HCT116 (cell line): Measurements from ENCODE around the gene NOSIP. TPM values are rescaled to one million over a fixed set of nuclear protein-coding genes. Genes with fewer than 3 reads are reported as not detected.

Source experiments
- ATAC-seq: fragments of 200-7000 bp; cut with Tn5 transposase; 2 replicates; pipeline ENCODE4 v1.9.1; 2020; ENCODE audit warnings: mild to moderate bottlenecking, moderate library complexity
- BruUV-seq: library from RNA; stranded (reverse); fragments of 400-500 nt; replicated peaks from 2 replicates; lab custom pipeline; 2021; lab: Mats Ljungman, UMichigan
- CTCF ChIA-PET: fragments of 300-600 bp; sonication (Branson Sonifier 250); formaldehyde crosslinking; loops from one replicate; lab custom pipeline; 2021; ENCODE audit warnings: antibody characterized with exemption; lab: Charles Lee
- POLR2A ChIA-PET: fragments of 300-600, 350-600 bp; sonication (Branson Sonifier 250); formaldehyde crosslinking; loops from one replicate; lab custom pipeline; 2021; ENCODE audit warnings: antibody characterized with exemption; lab: Charles Lee
- RAD21 ChIA-PET, 2 experiments: fragments of 300-600 bp; sonication (Branson Sonifier 250); formaldehyde crosslinking; loops; one replicate each; lab custom pipeline; 2023; ENCODE audit warnings: low total read pairs in 2 of 2; ENCODE audit not compliant: uncharacterized antibody in 2 of 2, unreplicated experiment in 2 of 2, low non-redundant PET in 1 of 2; lab: Charles Lee
- DNase-seq: peaks from one replicate; pipeline ENCODE4 v3.0.0-alpha.2; 2010; ENCODE audit warnings: low read depth, low spot score
- H2AFZ ChIP-seq: fragments of 200-600 bp; shearing (Covaris generic), sonication (generic); 2 replicates; pipeline ENCODE4 v1.6.1; 2017; ENCODE audit warnings: low read depth, mixed run types, mixed read lengths, antibody characterized with exemption, low read length; ENCODE audit not compliant: poor library complexity, severe bottlenecking
- H3K27ac ChIP-seq: 2 replicates; pipeline ENCODE4 v1.5.1; 2012; ENCODE audit warnings: low read depth, low read length
- H3K27me3 ChIP-seq: fragments of 200-600 bp; sonication (generic); 2 replicates; pipeline ENCODE4 v1.6.1; 2016; ENCODE audit warnings: mixed run types, low read length, mixed read lengths; ENCODE audit not compliant: insufficient read depth
- H3K36me3 ChIP-seq, 2 experiments: fragments of 200-500 bp in 1 of 2; fragments of 200-600 bp in 1 of 2; sonication (Bioruptor generic) in 1 of 2; sonication (generic) in 1 of 2; 2 replicates each; pipeline versions ENCODE4 v1.5.1 to v1.6.1; 2014 to 2016; ENCODE audit warnings: low read length in 2 of 2, inconsistent platforms in 1 of 2, mixed read lengths in 1 of 2, mixed run types in 1 of 2; ENCODE audit not compliant: insufficient read depth in 2 of 2, control insufficient read depth in 1 of 2
- H3K4me1 ChIP-seq, 2 experiments: fragments of 200-600 bp in 1 of 2; sonication (generic) in 1 of 2; 2 replicates each; pipeline versions ENCODE4 v1.5.1 to v1.6.1; 2012 to 2017; ENCODE audit warnings: low read length in 2 of 2, inconsistent platforms in 1 of 2, mild to moderate bottlenecking in 1 of 2, mixed read lengths in 1 of 2, mixed run types in 1 of 2, moderate library complexity in 1 of 2; ENCODE audit not compliant: insufficient read depth in 2 of 2, control insufficient read depth in 1 of 2
- H3K4me2 ChIP-seq: fragments of 200-600 bp; sonication (generic); 2 replicates; pipeline ENCODE4 v1.6.1; 2017; ENCODE audit warnings: mixed run types, low read length, mixed read lengths
- H3K4me3 ChIP-seq, 2 experiments: fragments of 200-600 bp in 1 of 2; sonication (generic) in 1 of 2; replicated peaks in 1 of 2; 2 replicates each; pipeline ENCODE4 v1.5.1; 2011 to 2016; ENCODE audit warnings: low read length in 2 of 2, control low read depth in 1 of 2, low read depth in 1 of 2, mild to moderate bottlenecking in 1 of 2, mixed read lengths in 1 of 2, mixed run types in 1 of 2
- H3K79me2 ChIP-seq: fragments of 200-600 bp; sonication (generic); 2 replicates; pipeline ENCODE4 v1.6.1; 2017; ENCODE audit warnings: mild to moderate bottlenecking, mixed run types, low read length, moderate library complexity, mixed read lengths; ENCODE audit not compliant: insufficient read depth
- H3K9ac ChIP-seq: fragments of 200-600 bp; sonication (generic); 2 replicates; pipeline ENCODE4 v1.6.1; 2016; ENCODE audit warnings: low read length, mixed read lengths
- H3K9me2 ChIP-seq: fragments of 200-600 bp; sonication (generic), shearing (Covaris generic); 2 replicates; pipeline ENCODE4 v1.6.1; 2017; ENCODE audit warnings: mixed run types, mild to moderate bottlenecking, moderate library complexity; ENCODE audit not compliant: insufficient read depth
- H3K9me3 ChIP-seq, 2 experiments: fragments of 200-500 bp in 1 of 2; fragments of 200-600 bp in 1 of 2; sonication (Bioruptor generic) in 1 of 2; sonication (generic) in 1 of 2; 2 replicates each; pipeline ENCODE4 v1.6.1; 2014 to 2017; ENCODE audit warnings: low read length in 2 of 2, mixed read lengths in 2 of 2, inconsistent platforms in 1 of 2, low read depth in 1 of 2, mild to moderate bottlenecking in 1 of 2, mixed run types in 1 of 2, moderate library complexity in 1 of 2; ENCODE audit not compliant: control insufficient read depth in 1 of 2, insufficient read depth in 1 of 2
- H4K20me1 ChIP-seq: fragments of 200-600 bp; sonication (generic), shearing (Covaris generic); 2 replicates; pipeline ENCODE4 v1.6.1; 2017; ENCODE audit warnings: mixed run types, mild to moderate bottlenecking, moderate library complexity; ENCODE audit not compliant: insufficient read depth
- CBX3 ChIP-seq: IDR thresholded peaks from 2 replicates; pipeline ENCODE4 v1.6.1; 2012; ENCODE audit warnings: low read depth
- CEBPB ChIP-seq: IDR thresholded peaks from 2 replicates; pipeline ENCODE4 v1.6.1; 2012; ENCODE audit warnings: low read depth
- ELF1 ChIP-seq: IDR thresholded peaks from 2 replicates; pipeline ENCODE4 v1.6.1; 2012; ENCODE audit warnings: low read depth, borderline replicate concordance
- EZH2 ChIP-seq: fragments of 200-600 bp; sonication (generic); IDR thresholded peaks from 2 replicates; pipeline ENCODE4 v1.6.1; 2017; ENCODE audit warnings: antibody characterized with exemption, mixed run types
- FOSL1 ChIP-seq: IDR thresholded peaks from 2 replicates; pipeline ENCODE4 v1.6.1; 2012; ENCODE audit warnings: low read depth
- JUND ChIP-seq: IDR thresholded peaks from 2 replicates; pipeline ENCODE4 v1.6.1; 2012
- MAX ChIP-seq: IDR thresholded peaks from 2 replicates; pipeline ENCODE4 v1.6.1; 2012
- POLR2AphosphoS5 ChIP-seq: IDR thresholded peaks from 2 replicates; pipeline ENCODE4 v1.6.1; 2011; ENCODE audit warnings: mild to moderate bottlenecking, low read depth, low read length, moderate library complexity
- RAD21 ChIP-seq: IDR thresholded peaks from 2 replicates; pipeline ENCODE4 v1.6.1; 2012; ENCODE audit warnings: low read depth, mild to moderate bottlenecking
- SP1 ChIP-seq: IDR thresholded peaks from 2 replicates; pipeline ENCODE4 v1.6.1; 2012; ENCODE audit warnings: low read depth
- SRF ChIP-seq: IDR thresholded peaks from 2 replicates; pipeline ENCODE4 v1.6.1; 2012; ENCODE audit warnings: low read depth
- TCF7L2 ChIP-seq: IDR thresholded peaks from 2 replicates; pipeline ENCODE4 v1.7.0; 2011; ENCODE audit warnings: borderline replicate concordance, inconsistent platforms; ENCODE audit not compliant: insufficient read depth, insufficient read length; ENCODE audit errors: extremely low read depth
- YY1 ChIP-seq: IDR thresholded peaks from 2 replicates; pipeline ENCODE4 v1.6.1; 2011; ENCODE audit warnings: low read length, low read depth, moderate library complexity, mild to moderate bottlenecking; ENCODE audit not compliant: insufficient replicate concordance; ENCODE audit errors: extremely low read depth
- ZBTB33 ChIP-seq: IDR thresholded peaks from 2 replicates; pipeline ENCODE4 v1.6.1; 2011; ENCODE audit warnings: mild to moderate bottlenecking, low read length, moderate library complexity; ENCODE audit not compliant: insufficient replicate concordance; ENCODE audit errors: extremely low read depth
- ZFX ChIP-seq: fragments of 450-650 bp; IDR thresholded peaks from 2 replicates; pipeline ENCODE4 v1.6.1; 2017
- ZNF274 ChIP-seq: fragments of 200-500 bp; sonication (Bioruptor generic); IDR thresholded peaks from 2 replicates; pipeline ENCODE4 v1.6.1; 2014; ENCODE audit warnings: mild to moderate bottlenecking, low read depth, low read length, inconsistent platforms
- intact Hi-C: fragments of 100-400 bp; cut with micrococcal nuclease; formaldehyde crosslinking; loops from 2 replicates; pipeline ENCODE4 v1.10.0; 2022
- total RNA-seq: library from RNA; stranded (reverse); gene quantifications from one replicate; pipeline ENCODE4 v1.2.1, GENCODE V29; 2021; ENCODE audit not compliant: unreplicated experiment
- TF ChIP-seq, protein P1 (sequence below), 3 experiments: fragments of 200-600 bp in 1 of 3; sonication (generic) in 1 of 3; IDR thresholded peaks in 2 of 3; conservative IDR thresholded peaks in 1 of 3; 2 replicates each; pipeline ENCODE4 v1.5.1; 2012 to 2017; ENCODE audit warnings: low read depth in 2 of 3, low read length in 2 of 3, antibody characterized with exemption in 1 of 3, borderline replicate concordance in 1 of 3, control low read depth in 1 of 3, mild to moderate bottlenecking in 1 of 3, mixed read lengths in 1 of 3, mixed run types in 1 of 3, moderate library complexity in 1 of 3; ENCODE audit not compliant: insufficient read depth in 1 of 3

The NOSIP gene
- total RNA-seq, 1 experiment from 2014 or later: 133 TPM

- Histone ChIP-seq H2AFZ (no peak overlapping the region), H4K20me1 (no peaks in the 10 kb centered on the region), H3K9me3 (no peaks in the 10 kb centered on the region), H3K27me3 (no peaks in the 10 kb centered on the region), H3K4me1 (no peaks in the 10 kb centered on the region), H3K4me2 (no peak overlapping the region), H3K79me2 (peaks cover 65% of the 10 kb centered on the region), H3K9ac (no peak overlapping the region), H3K27ac (no peak overlapping the region), H3K36me3 (peaks cover 25 to 31% of the 10 kb centered on the region in 2 experiments; a peak in 3 of 4 replicates)
- RAD21 ChIA-PET: no interaction called here
- no peak for ATAC-seq
- intact Hi-C loops: no loop called here
- CTCF ChIA-PET: no interaction called here
- TF ChIP-seq CBX3: no peak
- no peak for TF ChIP-seq MAX
- TF ChIP-seq SP1: no peak
- no peak for TF ChIP-seq FOSL1
- TF ChIP-seq, all 23 proteins: peak for 0
- no peaks in the 10 kb centered on the region for H3K9me2 ChIP-seq
- BruUV-seq: no TSS peak
- DNase-seq: no peak
- POLR2A ChIA-PET: no interaction called here
- H3K4me3 ChIP-seq: no peak overlapping the region
Observed at GRCh38 chr19:49605605-49606004, 25.2 kb upstream of the NOSIP start.

DNA sequence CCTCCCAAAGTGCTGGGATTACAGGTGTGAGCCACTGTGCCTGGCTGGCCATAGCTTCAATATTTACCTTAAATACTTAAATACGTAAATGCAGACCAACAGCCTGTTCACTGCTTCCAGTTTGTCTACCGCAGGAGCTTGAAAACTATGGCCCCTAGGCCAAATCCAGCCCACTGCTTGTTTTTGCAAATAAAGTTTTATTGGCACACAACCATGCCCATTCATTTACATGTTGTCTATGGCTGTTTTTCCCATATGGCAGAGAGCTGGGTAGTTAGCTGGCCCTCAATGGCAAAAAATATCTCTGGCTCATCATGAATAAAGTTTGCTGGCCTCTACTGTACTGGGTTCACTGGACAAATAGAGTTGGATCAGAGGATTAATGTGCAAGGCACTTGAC lies 22.4 kb upstream of the NOSIP start:
- Histone ChIP-seq H3K4me3 (no peak overlapping the region), H3K27me3 (no peaks in the 10 kb centered on the region), H3K36me3 (peaks cover 35 to 41% of the 10 kb centered on the region in 2 experiments; a peak in 3 of 4 replicates), H3K79me2 (peaks cover 64% of the 10 kb centered on the region), H3K4me2 (no peak overlapping the region), H3K27ac (no peak overlapping the region), H2AFZ (no peak overlapping the region), H3K9ac (no peak overlapping the region), H3K4me1 (no peaks in the 10 kb centered on the region), H3K9me3 (no peaks in the 10 kb centered on the region), H3K9me2 (no peaks in the 10 kb centered on the region), H4K20me1 (no peaks in the 10 kb centered on the region)
- BruUV-seq: no TSS peak
- POLR2A ChIA-PET: interaction anchor here (1.2 kb wide), 1 partner anchor 11 kb away, joined by 3 read pairs; no protein-coding TSS in a partner anchor
- ATAC-seq (no peak), DNase-seq (no peak)
- CTCF ChIA-PET: no interaction called here
- RAD21 ChIA-PET: interaction anchor here in 1 of 2 experiments (0.5 kb wide), 1 partner anchor 11 kb away, joined by 3 read pairs; no protein-coding TSS in a partner anchor
- intact Hi-C loops: no loop called here
- TF ChIP-seq, protein P1, sequence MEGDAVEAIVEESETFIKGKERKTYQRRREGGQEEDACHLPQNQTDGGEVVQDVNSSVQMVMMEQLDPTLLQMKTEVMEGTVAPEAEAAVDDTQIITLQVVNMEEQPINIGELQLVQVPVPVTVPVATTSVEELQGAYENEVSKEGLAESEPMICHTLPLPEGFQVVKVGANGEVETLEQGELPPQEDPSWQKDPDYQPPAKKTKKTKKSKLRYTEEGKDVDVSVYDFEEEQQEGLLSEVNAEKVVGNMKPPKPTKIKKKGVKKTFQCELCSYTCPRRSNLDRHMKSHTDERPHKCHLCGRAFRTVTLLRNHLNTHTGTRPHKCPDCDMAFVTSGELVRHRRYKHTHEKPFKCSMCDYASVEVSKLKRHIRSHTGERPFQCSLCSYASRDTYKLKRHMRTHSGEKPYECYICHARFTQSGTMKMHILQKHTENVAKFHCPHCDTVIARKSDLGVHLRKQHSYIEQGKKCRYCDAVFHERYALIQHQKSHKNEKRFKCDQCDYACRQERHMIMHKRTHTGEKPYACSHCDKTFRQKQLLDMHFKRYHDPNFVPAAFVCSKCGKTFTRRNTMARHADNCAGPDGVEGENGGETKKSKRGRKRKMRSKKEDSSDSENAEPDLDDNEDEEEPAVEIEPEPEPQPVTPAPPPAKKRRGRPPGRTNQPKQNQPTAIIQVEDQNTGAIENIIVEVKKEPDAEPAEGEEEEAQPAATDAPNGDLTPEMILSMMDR (IDR thresholded peaks at IDR 0.05 in 2 of 3, conservative IDR thresholded peaks at IDR 0.05 in 1 of 3; ENCODE audit: borderline replicate concordance in 1 of 3, insufficient read depth in 1 of 3, low read depth in 2 of 3, low read length in 2 of 3): no peak
- TF ChIP-seq ELF1 (no peak), EZH2 (no peak), MAX (no peak), RAD21 (no peak), ZNF274 (no peak), SP1 (no peak), SRF (no peak), FOSL1 (no peak), CEBPB (no peak), ZFX (no peak), JUND (no peak), ZBTB33 (no peak), YY1 (no peak), POLR2AphosphoS5 (no peak), TCF7L2 (no peak)
